H1 (cell line): Measurements from ENCODE around the gene ACCS. TPM values are rescaled to one million over a fixed set of nuclear protein-coding genes. Genes with fewer than 3 reads are reported as not detected.

ENCODE experiments used
- CTCF ChIA-PET: fragments of 300-600 bp; sonication (Branson Sonifier 250); formaldehyde crosslinking; loops from one replicate; lab custom pipeline; 2021; ENCODE audit not compliant: partially characterized antibody; lab: Charles Lee
- POLR2A ChIA-PET: fragments of 300-600 bp; sonication (Branson Sonifier 250); formaldehyde crosslinking; loops from one replicate; lab custom pipeline; 2021; ENCODE audit warnings: inconsistent platforms; ENCODE audit not compliant: partially characterized antibody; lab: Charles Lee
- DNase-seq, 2 experiments: peaks; one replicate each; pipeline versions ENCODE4 v3.0.0 to v3.0.0-alpha.2; 2010 to 2022; ENCODE audit warnings: low spot score in 2 of 2, low read depth in 1 of 2, mixed read lengths in 1 of 2
- FAIRE-seq: peaks from 2 replicates; lab custom pipeline; 2011; peaks lifted over from hg19 to GRCh38; lab: Jason Lieb, UNC
- H2AFZ ChIP-seq: 2 replicates; pipeline ENCODE4 v1.8.1; 2012; ENCODE audit warnings: low read length, inconsistent platforms
- H2AK5ac ChIP-seq: 2 replicates; pipeline ENCODE4 v1.6.1; 2013; ENCODE audit warnings: low read depth, low read length
- H2BK120ac ChIP-seq: replicated peaks from 2 replicates; pipeline ENCODE3; 2013; ENCODE audit warnings: low read depth, low read length, inconsistent platforms
- H2BK12ac ChIP-seq: 2 replicates; pipeline ENCODE4 v1.6.1; 2013; ENCODE audit warnings: low read depth, low read length
- H2BK15ac ChIP-seq: 2 replicates; pipeline ENCODE4 v1.6.1; 2013; ENCODE audit warnings: low read length
- H2BK20ac ChIP-seq: 2 replicates; pipeline ENCODE4 v1.6.1; 2013; ENCODE audit warnings: low read length
- H2BK5ac ChIP-seq: 2 replicates; pipeline ENCODE4 v1.6.1; 2013; ENCODE audit warnings: low read depth, low read length
- H3K14ac ChIP-seq: 2 replicates; pipeline ENCODE4 v1.6.1; 2013; ENCODE audit warnings: inconsistent platforms; ENCODE audit not compliant: insufficient read length
- H3K18ac ChIP-seq: 2 replicates; pipeline ENCODE4 v1.6.1; 2013; ENCODE audit warnings: low read length; ENCODE audit errors: extremely low read depth
- H3K23ac ChIP-seq: 2 replicates; pipeline ENCODE4 v1.6.1; 2013; ENCODE audit warnings: inconsistent platforms; ENCODE audit not compliant: insufficient read length
- H3K23me2 ChIP-seq: 2 replicates; pipeline ENCODE4 v1.6.1; 2013; ENCODE audit warnings: low read depth, low read length
- H3K27ac ChIP-seq: 2 replicates; pipeline ENCODE4 v1.6.1; 2011; ENCODE audit warnings: low read depth, low read length, inconsistent platforms
- H3K27me3 ChIP-seq, 4 experiments: replicated peaks in 1 of 4; 1 replicate in 1 of 4; 2 replicates in 3 of 4; pipeline versions ENCODE4 v1.6.1 to v1.8.1; 2011 to 2013; ENCODE audit warnings: low read length in 3 of 4, mild to moderate bottlenecking in 3 of 4, inconsistent platforms in 2 of 4, mixed read lengths in 2 of 4, moderate library complexity in 1 of 4; ENCODE audit not compliant: control insufficient read depth in 3 of 4, insufficient read depth in 3 of 4; ENCODE audit errors: extremely low read depth in 1 of 4
- H3K36me3 ChIP-seq, 4 experiments: 2 replicates each; pipeline versions ENCODE4 v1.6.1 to v1.8.1; 2011 to 2013; ENCODE audit warnings: mild to moderate bottlenecking in 4 of 4, low read length in 3 of 4, moderate library complexity in 2 of 4, control low read depth in 1 of 4, inconsistent platforms in 1 of 4; ENCODE audit not compliant: insufficient read depth in 4 of 4, control insufficient read depth in 2 of 4
- H3K4ac ChIP-seq: replicated peaks from 2 replicates; pipeline ENCODE3; 2013; ENCODE audit warnings: low read length, low read depth, mixed read lengths, inconsistent platforms; ENCODE audit not compliant: insufficient read length
- H3K4me1 ChIP-seq, 4 experiments: replicated peaks in 1 of 4; 1 replicate in 1 of 4; 2 replicates in 3 of 4; pipeline versions ENCODE4 v1.6.1 to v1.8.1; 2011 to 2013; ENCODE audit warnings: low read length in 3 of 4, inconsistent platforms in 2 of 4, mixed read lengths in 1 of 4; ENCODE audit not compliant: insufficient read depth in 4 of 4, control insufficient read depth in 3 of 4
- H3K4me2 ChIP-seq, 2 experiments: 2 replicates each; pipeline versions ENCODE4 v1.6.1 to v1.8.1; 2011 to 2013; ENCODE audit warnings: low read depth in 2 of 2, low read length in 2 of 2, control low read depth in 1 of 2, inconsistent platforms in 1 of 2, mild to moderate bottlenecking in 1 of 2; ENCODE audit not compliant: insufficient read depth in 1 of 2
- H3K4me3 ChIP-seq, 4 experiments: fragments of 200-600, 300-600 bp in 1 of 4; sonication (generic), shearing (Covaris generic), sonication (Bioruptor Twin) in 1 of 4; 2 replicates each; pipeline versions ENCODE4 v1.5.1 to v1.8.1; 2011 to 2016; ENCODE audit warnings: low read length in 4 of 4, low read depth in 3 of 4, control low read depth in 2 of 4, inconsistent platforms in 2 of 4, mild to moderate bottlenecking in 2 of 4, mixed read lengths in 1 of 4, moderate library complexity in 1 of 4; ENCODE audit not compliant: insufficient read depth in 2 of 4; ENCODE audit errors: extremely low read depth in 1 of 4
- H3K56ac ChIP-seq: replicated peaks from 2 replicates; pipeline ENCODE3; 2013; ENCODE audit warnings: low read depth, mild to moderate bottlenecking, mixed read lengths, low read length, inconsistent platforms; ENCODE audit not compliant: insufficient read length
- H3K79me1 ChIP-seq: 2 replicates; pipeline ENCODE4 v1.6.1; 2013; ENCODE audit warnings: low read depth, low read length, control low read depth
- H3K79me2 ChIP-seq, 2 experiments: 2 replicates each; pipeline versions ENCODE4 v1.6.1 to v1.8.1; 2012 to 2013; ENCODE audit warnings: low read length in 2 of 2, mild to moderate bottlenecking in 2 of 2, inconsistent platforms in 1 of 2; ENCODE audit not compliant: insufficient read depth in 2 of 2, control insufficient read depth in 1 of 2
- H3K9ac ChIP-seq, 4 experiments: replicated peaks in 1 of 4; 1 replicate in 1 of 4; 2 replicates in 3 of 4; pipeline versions ENCODE4 v1.6.1 to v1.8.1; 2011 to 2013; ENCODE audit warnings: low read depth in 3 of 4, low read length in 3 of 4, control low read depth in 2 of 4, mild to moderate bottlenecking in 2 of 4, moderate library complexity in 2 of 4, inconsistent platforms in 1 of 4; ENCODE audit errors: extremely low read depth in 1 of 4
- H3K9me3 ChIP-seq, 2 experiments: 2 replicates each; pipeline versions ENCODE4 v1.6.1 to v1.8.1; 2012 to 2013; ENCODE audit warnings: mild to moderate bottlenecking in 2 of 2, moderate library complexity in 2 of 2, control low read depth in 1 of 2, inconsistent platforms in 1 of 2, low read depth in 1 of 2, low read length in 1 of 2, mixed read lengths in 1 of 2; ENCODE audit not compliant: insufficient read depth in 2 of 2
- H4K20me1 ChIP-seq, 2 experiments: replicated peaks in 1 of 2; 2 replicates each; pipeline versions ENCODE3 to v1.8.1; 2011 to 2013; ENCODE audit warnings: inconsistent platforms in 2 of 2, low read length in 2 of 2, mild to moderate bottlenecking in 1 of 2; ENCODE audit not compliant: insufficient read depth in 2 of 2, control insufficient read depth in 1 of 2
- H4K5ac ChIP-seq: 2 replicates; pipeline ENCODE4 v1.6.1; 2013; ENCODE audit warnings: low read length, low read depth, mixed read lengths, inconsistent platforms; ENCODE audit not compliant: insufficient read length
- H4K8ac ChIP-seq: 2 replicates; pipeline ENCODE4 v1.8.0; 2013; ENCODE audit warnings: mild to moderate bottlenecking, moderate library complexity, low read length, inconsistent platforms; ENCODE audit not compliant: insufficient read depth; ENCODE audit errors: extremely low read depth
- H4K91ac ChIP-seq: replicated peaks from 2 replicates; pipeline ENCODE3; 2013; ENCODE audit warnings: low read length, mixed read lengths, inconsistent platforms; ENCODE audit not compliant: insufficient read length
- BCL11A ChIP-seq, 2 experiments: IDR thresholded peaks; one replicate each; pipeline ENCODE4 v1.6.1; 2011; ENCODE audit warnings: low read depth in 2 of 2, low read length in 2 of 2, mild to moderate bottlenecking in 2 of 2
- EGR1 ChIP-seq: IDR thresholded peaks from 2 replicates; pipeline ENCODE4 v1.6.1; 2011; ENCODE audit warnings: low read depth, low read length, borderline replicate concordance
- EP300 ChIP-seq, 2 experiments: IDR thresholded peaks; 1 replicate in 1 of 2; 2 replicates in 1 of 2; pipeline ENCODE4 v1.6.1; 2011 to 2012; ENCODE audit warnings: low read depth in 2 of 2, low read length in 2 of 2, mild to moderate bottlenecking in 2 of 2, borderline replicate concordance in 1 of 2, inconsistent platforms in 1 of 2, moderate library complexity in 1 of 2
- JUN ChIP-seq: IDR thresholded peaks from 2 replicates; pipeline ENCODE4 v1.6.1; 2011; ENCODE audit warnings: low read depth, mild to moderate bottlenecking, improper control_type of control experiment, low read length
- MAX ChIP-seq: IDR thresholded peaks from 2 replicates; pipeline ENCODE4 v1.6.1; 2012; ENCODE audit warnings: inconsistent platforms
- PHF8 ChIP-seq: fragments of 200-600 bp; sonication (generic); conservative IDR thresholded peaks from 2 replicates; pipeline ENCODE4 v1.7.1; 2012; ENCODE audit warnings: low read depth, mild to moderate bottlenecking, inconsistent platforms, low read length, moderate library complexity
- POU5F1 ChIP-seq: IDR thresholded peaks from 2 replicates; pipeline ENCODE4 v1.6.1; 2011; ENCODE audit warnings: low read depth, mild to moderate bottlenecking, low read length, moderate library complexity
- RFX5 ChIP-seq: IDR thresholded peaks from 2 replicates; pipeline ENCODE4 v1.6.1; 2011; ENCODE audit warnings: low read depth, low read length, improper control_type of control experiment, borderline replicate concordance
- TCF12 ChIP-seq: IDR thresholded peaks from 2 replicates; pipeline ENCODE4 v1.6.1; 2011; ENCODE audit warnings: low read depth, mild to moderate bottlenecking, low read length
- USF2 ChIP-seq: IDR thresholded peaks from 2 replicates; pipeline ENCODE4 v1.6.1; 2011; ENCODE audit warnings: low read length, improper control_type of control experiment
- WGBS, 2 experiments: shearing (Covaris generic) in 1 of 2; methylation state at CpG; one replicate each; pipeline versions ENCODE4 v1.1.6 to v1.1.7; 2013 to 2015; ENCODE audit warnings: low lambda C conversion rate in 2 of 2, mixed read lengths in 2 of 2, inconsistent platforms in 1 of 2, low coverage in 1 of 2, missing lambda C conversion rate in 1 of 2; ENCODE audit not compliant: insufficient replicate concordance in 2 of 2, insufficient coverage in 1 of 2, insufficient read length in 1 of 2; ENCODE audit errors: extremely low coverage in 1 of 2, missing lambda C conversion rate in 1 of 2; 5-methylcytosine and 5-hydroxymethylcytosine counted together
- polyA plus RNA-seq, 7 experiments: library from polyadenylated mRNA; depleted of rRNA in 3 of 7; stranded (reverse) in 5 of 7; unstranded in 2 of 7; fragments of >200 nt in 5 of 7; fragments of 200-250 nt in 2 of 7; gene quantifications; 1 replicate in 5 of 7; 2 replicates in 1 of 7; 4 replicates in 1 of 7; pipeline versions ENCODE4 v1.2.1 to v1.2.3, GENCODE V29; 2011 to 2013; ENCODE audit warnings: missing spikeins in 2 of 7, mixed read lengths in 2 of 7
- total RNA-seq: library from RNA; stranded (reverse); fragmentation: NEBNext Ultra II Directional; extraction: Animal tissue kit (Norgen Biotek cat#: 25700); gene quantifications from 2 replicates; pipeline ENCODE4 v1.2.1, GENCODE V29; 2021

The ACCS gene
- total and polyA plus RNA-seq, 2 of the 8 experiments (the other 6 are each of a cell fraction or from before 2014, with no cell fraction given): 6.0 to 8.0 TPM

- Histone ChIP-seq H3K27ac (no peak overlapping the region), H3K27me3 (no peaks in the 10 kb centered on the region), H3K4me3 (no peak overlapping the region), H2BK5ac (no peak overlapping the region), H2AK5ac (no peak overlapping the region), H3K79me1 (no peaks in the 10 kb centered on the region), H3K14ac (no peak overlapping the region), H3K4me2 (no peak overlapping the region), H4K91ac (no peak overlapping the region), H3K9me3 (peaks cover 0 to 2% of the 10 kb centered on the region in 2 experiments; a peak in 1 of 4 replicates), H2BK120ac (no peak overlapping the region), H3K18ac (no peak overlapping the region), H4K20me1 (no peaks in the 10 kb centered on the region), H4K8ac (no peak overlapping the region), H3K4ac (no peak overlapping the region), H3K23me2 (no peaks in the 10 kb centered on the region), H3K9ac (no peak overlapping the region), H2AFZ (no peak overlapping the region), H2BK15ac (no peak overlapping the region), H3K23ac (no peak overlapping the region), H3K79me2 (no peaks in the 10 kb centered on the region), H3K36me3 (no peaks in the 10 kb centered on the region), H2BK20ac (no peak overlapping the region), H4K5ac (no peak overlapping the region)
- FAIRE-seq (no peak), DNase-seq (no peak)
- POLR2A ChIA-PET: no interaction called here
- CTCF ChIA-PET: no interaction called here
- TF ChIP-seq BCL11A (IDR thresholded peaks at IDR 0.05; ENCODE audit: low read depth in 2 of 2, low read length in 2 of 2): no peak
- TF ChIP-seq TCF12: no peak
- no peak for TF ChIP-seq RFX5
- no peak for TF ChIP-seq PHF8
- no peak for TF ChIP-seq EP300 (IDR thresholded peaks at IDR 0.05; ENCODE audit: borderline replicate concordance in 1 of 2, low read depth in 2 of 2, low read length in 2 of 2)
- TF ChIP-seq POU5F1: no peak
- TF ChIP-seq EGR1: no peak
- no peak for TF ChIP-seq JUN
- no peak for TF ChIP-seq USF2
- TF ChIP-seq MAX: no peak
- TF ChIP-seq, all 59 proteins: peak for 0
- no peaks in the 10 kb centered on the region; a peak in 1 of 7 replicates for H3K4me1 ChIP-seq
- WGBS, 2 experiments: 86% methylated on average over 1 of the region's 1 CpG; no CpG with 5 or more reads in 1 of the 2 experiments
- no peak overlapping the region for H3K56ac ChIP-seq
- no peak overlapping the region for H2BK12ac ChIP-seq
Observed at GRCh38 chr11:44024977-44025376, 41.1 kb upstream of the ACCS start.
